Mesothelial cell of epicardium (in vitro differentiated cells): ENCODE measurements around the gene CARD6. TPM values are rescaled to one million over a fixed set of nuclear protein-coding genes. Genes with fewer than 3 reads are reported as not detected.

Experiments
- DNase-seq, 2 experiments: peaks; one replicate each; pipeline ENCODE4 v3.0.0; 2021; ENCODE audit warnings: low spot score in 2 of 2; ENCODE audit not compliant: unreplicated experiment in 2 of 2
- H3K27ac Mint-ChIP-seq: 2 replicates; pipeline ENCODE4 v1.8.0; 2021; ENCODE audit warnings: mixed read lengths
- H3K27me3 Mint-ChIP-seq: 2 replicates; pipeline ENCODE4 v1.8.0; 2021; ENCODE audit warnings: low read depth, mixed read lengths
- H3K36me3 Mint-ChIP-seq: 2 replicates; pipeline ENCODE4 v1.8.0; 2021; ENCODE audit warnings: mixed read lengths
- H3K4me1 Mint-ChIP-seq: 2 replicates; pipeline ENCODE4 v1.8.0; 2021; ENCODE audit warnings: mixed read lengths
- H3K4me3 Mint-ChIP-seq: 2 replicates; pipeline ENCODE4 v1.8.0; 2021; ENCODE audit warnings: mild to moderate bottlenecking, moderate library complexity, mixed read lengths
- H3K9me3 Mint-ChIP-seq: 2 replicates; pipeline ENCODE4 v1.8.0; 2021; ENCODE audit warnings: mixed read lengths
- total RNA-seq: library from RNA; stranded (reverse); gene quantifications from 3 replicates; pipeline ENCODE4 v1.2.1, GENCODE V29; 2021
- TF ChIP-seq, protein P1 (sequence below): fragments of 200-600 bp; sonication (generic); IDR thresholded peaks from one replicate; pipeline ENCODE4 v1.5.0; 2021; ENCODE audit warnings: antibody characterized with exemption; ENCODE audit not compliant: unreplicated experiment

CARD6 gene
- total RNA-seq, 1 donor from 2014 or later, result 1.5 TPM

DNA sequence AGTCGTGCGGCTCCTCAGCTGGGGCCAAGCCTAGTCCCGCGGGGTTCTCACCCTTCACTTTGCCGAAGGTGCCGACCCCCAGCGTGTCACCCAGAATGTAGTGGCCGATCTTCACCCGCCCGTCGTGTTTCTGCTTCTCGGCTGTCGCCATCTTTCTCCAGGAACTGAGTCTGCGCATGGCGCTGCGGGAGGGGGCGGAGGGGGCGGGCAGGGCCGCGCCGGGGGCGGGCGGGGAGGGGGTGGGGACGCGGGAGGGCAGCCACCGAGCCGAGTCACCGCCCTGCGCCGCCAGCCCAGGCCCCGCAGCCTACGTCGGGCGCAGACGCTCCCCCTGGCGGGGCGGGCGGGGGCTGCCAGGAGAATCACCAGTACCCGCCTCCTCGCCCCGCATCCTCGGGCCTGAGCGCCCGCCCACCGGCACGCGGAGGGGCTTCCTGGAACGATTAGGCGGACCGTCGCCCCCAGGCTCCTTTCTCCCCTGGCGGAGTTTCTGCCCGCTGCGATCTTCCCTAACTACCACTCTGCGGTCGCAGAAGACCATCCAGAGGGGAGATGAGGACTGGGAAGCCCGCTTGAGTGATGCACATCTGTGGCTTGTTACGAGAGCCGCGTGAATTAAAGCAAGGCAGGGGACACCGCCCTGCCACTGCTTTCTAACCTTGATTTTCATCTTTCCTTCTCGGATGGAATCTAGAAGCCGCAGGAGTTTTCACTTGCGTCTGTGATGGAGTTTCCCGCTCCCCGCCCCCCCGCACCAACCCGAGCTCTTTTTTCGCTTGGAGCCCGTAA is 43.0 kb upstream of the CARD6 start, which contains the start of gene PRKAA1:
Gene PRKAA1 (minus strand): TSS at position 363 of the 789 bp plus-strand sequence. CDS start 185 bp downstream, at position 178.
- H3K9me3 Mint-ChIP-seq, result no peaks in the 10 kb centered on the region
- H3K27ac Mint-ChIP-seq, result peak within 1 kb of the TSS; percentile 96
- peaks cover 20% of the 10 kb centered on the region for H3K4me1 Mint-ChIP-seq
- DNase-seq, result peak; percentile 83 to 94
- H3K4me3 Mint-ChIP-seq, result peak within 1 kb of the TSS; percentile 91
- TF ChIP-seq, protein P1, sequence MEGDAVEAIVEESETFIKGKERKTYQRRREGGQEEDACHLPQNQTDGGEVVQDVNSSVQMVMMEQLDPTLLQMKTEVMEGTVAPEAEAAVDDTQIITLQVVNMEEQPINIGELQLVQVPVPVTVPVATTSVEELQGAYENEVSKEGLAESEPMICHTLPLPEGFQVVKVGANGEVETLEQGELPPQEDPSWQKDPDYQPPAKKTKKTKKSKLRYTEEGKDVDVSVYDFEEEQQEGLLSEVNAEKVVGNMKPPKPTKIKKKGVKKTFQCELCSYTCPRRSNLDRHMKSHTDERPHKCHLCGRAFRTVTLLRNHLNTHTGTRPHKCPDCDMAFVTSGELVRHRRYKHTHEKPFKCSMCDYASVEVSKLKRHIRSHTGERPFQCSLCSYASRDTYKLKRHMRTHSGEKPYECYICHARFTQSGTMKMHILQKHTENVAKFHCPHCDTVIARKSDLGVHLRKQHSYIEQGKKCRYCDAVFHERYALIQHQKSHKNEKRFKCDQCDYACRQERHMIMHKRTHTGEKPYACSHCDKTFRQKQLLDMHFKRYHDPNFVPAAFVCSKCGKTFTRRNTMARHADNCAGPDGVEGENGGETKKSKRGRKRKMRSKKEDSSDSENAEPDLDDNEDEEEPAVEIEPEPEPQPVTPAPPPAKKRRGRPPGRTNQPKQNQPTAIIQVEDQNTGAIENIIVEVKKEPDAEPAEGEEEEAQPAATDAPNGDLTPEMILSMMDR, result peak; percentile 67
- no peaks in the 10 kb centered on the region for H3K27me3 Mint-ChIP-seq
- H3K36me3 Mint-ChIP-seq, result peaks cover 5% of the 10 kb centered on the region

DNA sequence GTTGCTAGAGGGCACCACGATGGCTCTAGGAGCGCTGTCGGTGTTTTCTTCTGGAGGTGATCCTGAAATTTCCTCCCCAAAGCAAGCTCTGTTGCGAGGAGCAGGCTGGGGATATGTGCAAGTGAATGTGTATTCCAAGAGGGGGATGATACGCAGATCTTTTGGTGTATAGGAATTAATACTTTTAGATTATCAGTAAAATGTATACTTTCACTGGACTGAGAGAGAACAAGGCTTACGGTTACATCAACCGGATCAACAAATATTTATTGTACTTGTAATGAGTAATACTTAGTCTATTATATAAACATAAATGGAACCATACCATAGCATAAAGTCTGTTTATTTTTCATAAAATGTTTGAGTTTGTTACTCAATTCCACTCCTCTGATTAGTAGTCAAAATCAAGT is 42.4 kb upstream of the CARD6 start:
- H3K9me3 Mint-ChIP-seq, result no peaks in the 10 kb centered on the region
- TF ChIP-seq, protein P1, result no peak
- DNase-seq, result no peak
- H3K27ac Mint-ChIP-seq, result peak overlapping the region; percentile 91
- H3K4me3 Mint-ChIP-seq, result peak overlapping the region; percentile 91
- H3K4me1 Mint-ChIP-seq, result peaks cover 20% of the 10 kb centered on the region
- H3K36me3 Mint-ChIP-seq, result peaks cover 5% of the 10 kb centered on the region
- no peaks in the 10 kb centered on the region for H3K27me3 Mint-ChIP-seq

DNA sequence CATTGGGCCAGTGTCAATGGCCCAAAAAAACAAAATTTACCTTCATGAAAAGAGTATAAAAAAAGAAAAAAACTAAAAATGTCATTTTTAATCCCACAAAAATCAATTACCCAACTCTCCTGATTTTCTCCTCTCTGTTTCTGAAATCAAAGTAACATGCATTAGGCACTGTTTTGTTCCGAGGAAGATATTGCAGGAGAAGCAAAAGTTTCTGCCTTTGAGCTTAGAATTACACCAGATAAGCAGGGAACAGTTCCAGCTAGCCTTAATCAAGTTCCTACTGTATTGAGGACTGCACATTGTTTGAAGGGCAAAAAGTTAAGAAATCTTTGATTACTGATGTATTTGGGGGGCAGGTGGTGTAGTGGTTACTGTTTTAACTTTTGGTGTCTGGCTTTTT is 41.9 kb upstream of the CARD6 start:
- no peak for DNase-seq
- Mint-ChIP-seq H3K27me3 (no peaks in the 10 kb centered on the region), H3K4me1 (peaks cover 20% of the 10 kb centered on the region), H3K4me3 (peak overlapping the region; percentile 91), H3K36me3 (peaks cover 3% of the 10 kb centered on the region), H3K9me3 (no peaks in the 10 kb centered on the region), H3K27ac (peak overlapping the region; percentile 91)
- TF ChIP-seq, protein P1, result no peak

DNA sequence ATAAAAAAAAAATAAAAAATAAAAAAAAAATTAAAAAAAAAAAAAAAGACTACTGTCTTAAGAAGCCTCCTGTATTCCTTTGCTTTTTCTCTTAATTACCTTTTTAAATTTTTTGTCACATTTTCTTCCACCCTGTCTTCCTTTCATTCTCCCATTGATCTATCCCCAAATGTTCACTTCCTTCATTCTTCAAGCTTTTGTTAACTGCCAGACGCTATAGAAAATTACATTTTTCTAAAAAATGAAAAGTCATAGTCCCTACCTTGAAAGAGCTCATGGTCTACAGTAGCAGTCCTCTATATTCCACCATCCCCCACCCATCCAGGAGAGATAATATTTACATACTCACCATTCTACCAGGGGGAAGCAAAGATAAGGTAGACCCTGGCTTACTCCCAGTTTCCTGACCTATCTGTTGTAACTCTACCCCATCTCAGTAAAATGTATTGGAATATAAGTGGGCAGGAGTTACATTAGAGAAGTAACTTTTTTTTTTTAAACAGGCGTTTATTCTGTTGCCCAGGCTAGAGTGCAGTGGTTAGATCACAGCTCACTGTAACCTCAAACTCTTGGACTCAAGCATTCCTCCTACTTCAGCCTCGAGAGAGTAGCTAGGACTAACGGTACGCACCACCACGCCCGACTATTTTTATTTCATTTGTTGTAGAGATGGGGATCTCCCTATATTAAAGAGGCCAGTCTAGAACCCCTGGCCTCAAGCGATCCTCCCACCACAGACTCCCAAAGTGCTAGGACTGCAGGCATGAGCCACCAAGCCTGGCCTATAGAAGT is 39.2 kb upstream of the CARD6 start:
- Mint-ChIP-seq H3K9me3 (no peaks in the 10 kb centered on the region), H3K27me3 (no peaks in the 10 kb centered on the region), H3K36me3 (no peaks in the 10 kb centered on the region), H3K27ac (no peak overlapping the region), H3K4me1 (peaks cover 12% of the 10 kb centered on the region), H3K4me3 (no peak overlapping the region)
- TF ChIP-seq, protein P1, result no peak
- DNase-seq, result no peak

DNA sequence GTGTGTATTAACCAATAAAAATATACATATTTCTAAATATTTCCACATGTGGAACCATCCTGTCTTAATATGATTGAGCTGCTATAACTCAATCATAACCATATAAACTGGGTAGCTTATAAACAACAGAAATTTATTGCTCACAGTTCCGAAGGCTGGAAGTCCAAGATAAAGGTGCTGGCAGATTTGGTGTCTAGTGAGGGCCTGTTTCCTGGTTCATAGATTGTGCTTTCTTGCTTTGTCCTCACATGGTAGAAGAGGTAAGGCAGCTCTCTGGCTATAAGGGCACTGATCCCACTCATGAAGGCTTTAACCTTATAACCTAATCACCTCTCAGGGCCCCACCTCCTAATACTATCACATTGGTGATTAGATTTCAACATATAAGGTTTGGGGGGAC is 29.0 kb upstream of the CARD6 start:
- TF ChIP-seq, protein P1, result no peak
- H3K4me1 Mint-ChIP-seq, result no peaks in the 10 kb centered on the region

More for the DNA sequence above, 29.0 kb upstream of the CARD6 start:
- no peaks in the 10 kb centered on the region for H3K27me3 Mint-ChIP-seq
- no peak for DNase-seq
- no peak overlapping the region for H3K4me3 Mint-ChIP-seq
- peaks cover 5% of the 10 kb centered on the region for H3K9me3 Mint-ChIP-seq
- no peaks in the 10 kb centered on the region for H3K36me3 Mint-ChIP-seq
- H3K27ac Mint-ChIP-seq, result no peak overlapping the region
